Measurements from ENCODE around the gene LMAN2. TPM values are rescaled to one million over a fixed set of nuclear protein-coding genes. Genes with fewer than 3 reads are reported as not detected.
A peak's percentile ranks its signal among the peaks of the same experiment; 100 is the strongest.

Gene LMAN2
- total and polyA plus RNA-seq, 9 donors, result 77.9 to 102 (median 85.4) TPM

DNA sequence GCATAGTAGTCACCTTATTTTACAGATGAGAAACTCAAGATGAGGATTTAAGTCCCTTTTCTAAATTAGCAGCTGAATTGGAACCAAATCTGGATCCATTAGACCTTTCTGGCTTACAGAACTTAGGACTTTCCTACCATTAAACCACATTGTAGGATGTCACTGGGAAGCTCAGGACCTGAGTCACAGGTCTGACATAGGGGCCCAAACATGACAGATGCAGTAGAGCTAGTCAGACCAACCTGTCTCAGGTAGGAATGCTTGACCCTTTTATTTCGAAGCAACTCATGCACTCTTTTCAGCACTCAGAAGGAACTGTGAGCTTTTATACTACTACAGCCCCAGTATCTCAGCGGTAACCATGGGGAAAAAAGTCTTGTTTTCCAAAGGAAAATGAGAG, 50.5 kb downstream of the LMAN2 start:
- Histone ChIP-seq H3K27me3 (ENCODE audit: control insufficient read depth, insufficient read depth, low read length) (no peaks in the 10 kb centered on the region), H3K27ac (ENCODE audit: low read length) (peak overlapping the region; percentile 81), H3K4me1 (ENCODE audit: control insufficient read depth, insufficient read depth, low read length) (peaks cover 59% of the 10 kb centered on the region), H3K9me3 (replicated peaks; ENCODE audit: control insufficient read depth, low read depth, low read length) (no peaks in the 10 kb centered on the region), H3K4me3 (ENCODE audit: low read length) (no peak overlapping the region), H3K36me3 (ENCODE audit: control insufficient read depth, insufficient read depth, low read length) (peaks cover 48% of the 10 kb centered on the region)
- WGBS (ENCODE audit: insufficient coverage), result no CpG with 5 or more reads among the region's 2 CpGs
- DNase-seq, result no peak

DNA sequence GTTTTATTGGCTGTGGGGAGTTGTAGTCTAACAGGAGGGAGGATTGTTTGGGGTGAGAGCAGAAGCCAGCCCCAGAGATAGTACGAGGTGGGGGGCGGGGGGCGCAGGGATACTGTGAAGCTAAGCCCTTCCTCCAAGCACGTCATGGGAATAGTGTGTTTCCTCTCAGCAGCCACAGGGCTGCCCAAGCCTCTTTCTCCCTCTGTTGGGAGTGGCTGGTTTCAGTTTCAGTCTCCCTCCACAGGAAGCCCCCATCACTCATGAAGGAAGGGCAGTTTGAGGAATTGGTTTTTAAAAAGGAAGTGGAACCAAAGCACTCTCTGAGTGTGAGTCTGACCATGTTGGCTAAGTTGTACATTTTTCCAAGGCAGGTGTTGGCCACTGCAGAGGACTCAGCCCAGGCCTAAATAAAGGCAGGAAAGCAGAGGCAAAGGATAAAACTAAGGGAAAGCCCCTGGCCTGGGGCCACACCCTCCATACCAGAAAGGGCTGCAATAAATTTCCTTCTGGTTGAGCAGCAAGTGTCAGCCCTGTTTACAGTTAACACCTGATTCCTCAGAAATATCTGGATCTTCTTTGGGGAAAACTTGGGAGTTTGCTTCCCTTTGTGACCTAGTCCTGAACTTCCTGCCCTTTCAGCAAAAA, 51.1 kb downstream of the LMAN2 start:
- peaks cover 59% of the 10 kb centered on the region for H3K4me1 ChIP-seq (ENCODE audit: control insufficient read depth, insufficient read depth, low read length)
- WGBS (ENCODE audit: insufficient coverage), result no CpG with 5 or more reads among the region's 4 CpGs
- no peak overlapping the region for H3K4me3 ChIP-seq (ENCODE audit: low read length)
- H3K27me3 ChIP-seq (ENCODE audit: control insufficient read depth, insufficient read depth, low read length), result no peaks in the 10 kb centered on the region
- H3K27ac ChIP-seq (ENCODE audit: low read length), result peak overlapping the region; percentile 81
- H3K9me3 ChIP-seq (replicated peaks; ENCODE audit: control insufficient read depth, low read depth, low read length), result no peaks in the 10 kb centered on the region
- DNase-seq, result peak; percentile 88
- H3K36me3 ChIP-seq (ENCODE audit: control insufficient read depth, insufficient read depth, low read length), result peaks cover 48% of the 10 kb centered on the region

DNA sequence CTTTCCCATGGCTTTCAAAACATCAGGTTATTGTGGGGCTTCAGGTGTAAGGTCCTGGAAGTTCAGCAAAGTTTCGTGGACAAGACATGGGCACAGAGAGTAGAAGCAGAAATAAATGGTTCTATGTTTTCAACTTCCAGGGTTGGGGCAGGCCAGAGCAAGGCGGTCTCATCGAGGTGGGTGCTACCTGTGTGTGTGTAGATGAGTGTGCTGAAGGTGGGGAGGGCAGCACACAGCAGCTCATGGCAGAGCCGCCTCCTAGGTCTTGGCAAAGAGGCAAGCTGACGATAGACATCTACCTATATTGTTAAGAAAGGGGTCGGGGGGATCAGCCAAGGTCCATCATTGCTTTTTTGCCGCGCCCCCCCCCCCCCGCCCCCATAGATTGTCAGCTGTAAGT, 51.8 kb downstream of the LMAN2 start:
- peaks cover 50% of the 10 kb centered on the region for H3K36me3 ChIP-seq (ENCODE audit: control insufficient read depth, insufficient read depth, low read length)
- peaks cover 54% of the 10 kb centered on the region for H3K4me1 ChIP-seq (ENCODE audit: control insufficient read depth, insufficient read depth, low read length)
- 94% methylated on average over 3 of the region's 9 CpGs for WGBS (ENCODE audit: insufficient coverage)
- no peak overlapping the region for H3K4me3 ChIP-seq (ENCODE audit: low read length)
- DNase-seq, result no peak
- no peaks in the 10 kb centered on the region for H3K9me3 ChIP-seq (replicated peaks; ENCODE audit: control insufficient read depth, low read depth, low read length)
- peak overlapping the region; percentile 81 for H3K27ac ChIP-seq (ENCODE audit: low read length)
- no peaks in the 10 kb centered on the region for H3K27me3 ChIP-seq (ENCODE audit: control insufficient read depth, insufficient read depth, low read length)

DNA sequence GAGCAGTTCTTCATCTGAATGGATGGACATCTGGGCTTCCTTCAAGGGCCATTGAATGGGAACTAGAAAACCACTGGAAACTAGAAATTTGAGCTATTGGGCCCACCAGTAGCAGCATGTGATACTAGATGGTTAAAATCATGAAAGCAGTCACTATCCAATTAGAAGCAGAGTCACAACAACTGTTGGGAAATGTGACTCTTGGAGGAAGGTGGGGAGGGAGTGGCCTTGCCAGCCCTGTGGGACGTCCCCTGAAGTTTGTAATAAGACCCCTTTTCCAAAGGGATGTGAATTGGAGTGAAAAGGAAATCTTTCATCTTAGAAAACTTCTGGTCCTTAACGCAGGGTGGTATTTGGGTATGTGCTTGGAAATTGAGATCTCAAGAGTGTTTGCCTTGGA, 53.5 kb downstream of the LMAN2 start:
- H3K27ac ChIP-seq (ENCODE audit: low read length), result no peak overlapping the region
- peaks cover 61% of the 10 kb centered on the region for H3K36me3 ChIP-seq (ENCODE audit: control insufficient read depth, insufficient read depth, low read length)
- no peak overlapping the region for H3K4me3 ChIP-seq (ENCODE audit: low read length)
- DNase-seq, result no peak
- H3K9me3 ChIP-seq (replicated peaks; ENCODE audit: control insufficient read depth, low read depth, low read length), result no peaks in the 10 kb centered on the region
- no CpG with 5 or more reads among the region's 2 CpGs for WGBS (ENCODE audit: insufficient coverage)
- peaks cover 45% of the 10 kb centered on the region for H3K4me1 ChIP-seq (ENCODE audit: control insufficient read depth, insufficient read depth, low read length)
- no peaks in the 10 kb centered on the region for H3K27me3 ChIP-seq (ENCODE audit: control insufficient read depth, insufficient read depth, low read length)

DNA sequence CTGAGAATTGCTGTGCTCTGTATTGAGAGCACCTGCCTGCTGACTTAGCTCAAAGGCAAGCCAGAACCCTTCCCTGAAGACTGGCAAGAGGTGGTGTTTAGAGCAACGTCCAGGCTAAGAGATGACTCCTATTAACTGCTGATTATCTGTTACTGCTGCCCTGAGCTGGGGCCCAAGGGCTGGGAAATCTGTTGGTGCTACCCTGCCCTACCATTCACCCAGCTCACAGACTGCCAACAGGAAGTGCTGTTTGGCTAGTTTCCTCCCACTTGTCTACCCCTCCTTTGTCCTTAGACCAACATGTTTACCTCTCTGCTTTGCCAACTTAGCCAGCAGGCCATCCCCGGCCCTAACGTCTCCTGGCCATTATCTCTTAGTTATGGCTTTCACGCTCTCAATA, 54.9 kb downstream of the LMAN2 start:
- no peak overlapping the region for H3K4me3 ChIP-seq (ENCODE audit: low read length)
- H3K27ac ChIP-seq (ENCODE audit: low read length), result no peak overlapping the region
- H3K27me3 ChIP-seq (ENCODE audit: control insufficient read depth, insufficient read depth, low read length), result no peaks in the 10 kb centered on the region
- H3K4me1 ChIP-seq (ENCODE audit: control insufficient read depth, insufficient read depth, low read length), result peaks cover 31% of the 10 kb centered on the region
- peaks cover 69% of the 10 kb centered on the region for H3K36me3 ChIP-seq (ENCODE audit: control insufficient read depth, insufficient read depth, low read length)
- no peaks in the 10 kb centered on the region for H3K9me3 ChIP-seq (replicated peaks; ENCODE audit: control insufficient read depth, low read depth, low read length)
- DNase-seq, result no peak
- WGBS (ENCODE audit: insufficient coverage), result 80% methylated on average over 1 of the region's 4 CpGs

DNA sequence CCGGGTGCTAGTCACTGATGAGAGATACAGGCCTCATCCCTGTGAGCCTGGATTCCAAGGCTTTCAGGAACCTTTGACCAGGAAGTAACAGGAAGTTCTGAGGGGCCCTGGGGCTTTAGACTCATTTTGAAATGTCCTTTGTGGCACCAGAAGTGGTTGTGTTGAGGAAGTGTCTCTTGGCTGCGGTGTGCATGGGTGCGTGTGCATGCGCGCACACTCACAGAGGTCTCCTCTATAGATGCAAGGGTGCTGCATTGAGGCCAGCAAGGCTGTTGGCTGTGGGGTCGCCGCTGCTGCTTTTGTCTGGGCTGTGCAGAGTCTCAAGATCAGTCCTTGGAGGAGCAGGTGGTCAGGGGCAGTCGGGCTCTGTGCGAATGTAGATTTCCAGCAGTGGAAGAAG, 55.5 kb downstream of the LMAN2 start:
- no peak overlapping the region for H3K27ac ChIP-seq (ENCODE audit: low read length)
- no peaks in the 10 kb centered on the region for H3K27me3 ChIP-seq (ENCODE audit: control insufficient read depth, insufficient read depth, low read length)
- H3K36me3 ChIP-seq (ENCODE audit: control insufficient read depth, insufficient read depth, low read length), result peaks cover 70% of the 10 kb centered on the region
- H3K4me3 ChIP-seq (ENCODE audit: low read length), result no peak overlapping the region
- H3K9me3 ChIP-seq (replicated peaks; ENCODE audit: control insufficient read depth, low read depth, low read length), result no peaks in the 10 kb centered on the region
- WGBS (ENCODE audit: insufficient coverage), result 90% methylated on average over 7 of the region's 9 CpGs
- peaks cover 25% of the 10 kb centered on the region for H3K4me1 ChIP-seq (ENCODE audit: control insufficient read depth, insufficient read depth, low read length)
- no peak for DNase-seq

DNA sequence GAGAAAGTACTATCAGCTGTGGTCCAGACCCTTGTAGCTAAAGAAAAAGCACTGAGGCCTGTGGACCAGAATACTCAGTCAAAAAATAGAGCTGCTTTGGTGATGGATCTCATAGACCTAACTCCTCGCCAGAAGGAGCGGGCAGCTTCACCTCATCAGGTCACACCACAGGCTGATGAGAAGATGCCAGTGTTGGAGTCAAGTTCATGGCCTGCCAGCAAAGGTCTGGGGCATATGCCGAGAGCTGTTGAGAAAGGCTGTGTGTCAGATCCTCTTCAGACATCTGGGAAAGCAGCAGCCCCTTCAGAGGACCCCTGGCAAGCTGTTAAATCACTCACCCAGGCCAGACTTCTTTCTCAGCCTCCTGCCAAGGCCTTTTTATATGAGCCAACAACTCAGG, 56.8 kb downstream of the LMAN2 start:
- Histone ChIP-seq H3K36me3 (ENCODE audit: control insufficient read depth, insufficient read depth, low read length) (peaks cover 75% of the 10 kb centered on the region), H3K27ac (ENCODE audit: low read length) (no peak overlapping the region), H3K27me3 (ENCODE audit: control insufficient read depth, insufficient read depth, low read length) (no peaks in the 10 kb centered on the region), H3K4me1 (ENCODE audit: control insufficient read depth, insufficient read depth, low read length) (peaks cover 13% of the 10 kb centered on the region), H3K4me3 (ENCODE audit: low read length) (no peak overlapping the region), H3K9me3 (replicated peaks; ENCODE audit: control insufficient read depth, low read depth, low read length) (no peaks in the 10 kb centered on the region)
- no CpG with 5 or more reads among the region's 3 CpGs for WGBS (ENCODE audit: insufficient coverage)
- DNase-seq, result peak; percentile 30

DNA sequence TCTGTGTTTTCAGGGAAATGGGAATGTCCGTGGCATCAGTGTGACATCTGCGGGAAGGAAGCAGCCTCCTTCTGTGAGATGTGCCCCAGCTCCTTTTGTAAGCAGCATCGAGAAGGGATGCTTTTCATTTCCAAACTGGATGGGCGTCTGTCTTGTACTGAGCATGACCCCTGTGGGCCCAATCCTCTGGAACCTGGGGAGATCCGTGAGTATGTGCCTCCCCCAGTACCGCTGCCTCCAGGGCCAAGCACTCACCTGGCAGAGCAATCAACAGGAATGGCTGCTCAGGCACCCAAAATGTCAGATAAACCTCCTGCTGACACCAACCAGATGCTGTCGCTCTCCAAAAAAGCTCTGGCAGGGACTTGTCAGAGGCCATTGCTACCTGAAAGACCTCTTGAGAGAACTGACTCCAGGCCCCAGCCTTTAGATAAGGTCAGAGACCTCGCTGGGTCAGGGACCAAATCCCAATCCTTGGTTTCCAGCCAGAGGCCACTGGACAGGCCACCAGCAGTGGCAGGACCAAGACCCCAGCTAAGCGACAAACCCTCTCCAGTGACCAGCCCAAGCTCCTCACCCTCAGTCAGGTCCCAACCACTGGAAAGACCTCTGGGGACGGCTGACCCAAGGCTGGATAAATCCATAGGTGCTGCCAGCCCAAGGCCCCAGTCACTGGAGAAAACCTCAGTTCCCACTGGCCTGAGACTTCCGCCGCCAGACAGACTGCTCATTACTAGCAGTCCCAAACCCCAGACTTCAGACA, 57.5 kb downstream of the LMAN2 start:
- H3K27me3 ChIP-seq (ENCODE audit: control insufficient read depth, insufficient read depth, low read length), result no peaks in the 10 kb centered on the region
- H3K9me3 ChIP-seq (replicated peaks; ENCODE audit: control insufficient read depth, low read depth, low read length), result no peaks in the 10 kb centered on the region
- peaks cover 70% of the 10 kb centered on the region for H3K36me3 ChIP-seq (ENCODE audit: control insufficient read depth, insufficient read depth, low read length)
- peaks cover 9% of the 10 kb centered on the region for H3K4me1 ChIP-seq (ENCODE audit: control insufficient read depth, insufficient read depth, low read length)
- peak; percentile 6 for DNase-seq
- no peak overlapping the region for H3K27ac ChIP-seq (ENCODE audit: low read length)
- no peak overlapping the region for H3K4me3 ChIP-seq (ENCODE audit: low read length)
- 88% methylated on average over 11 of the region's 12 CpGs for WGBS (ENCODE audit: insufficient coverage)

DNA sequence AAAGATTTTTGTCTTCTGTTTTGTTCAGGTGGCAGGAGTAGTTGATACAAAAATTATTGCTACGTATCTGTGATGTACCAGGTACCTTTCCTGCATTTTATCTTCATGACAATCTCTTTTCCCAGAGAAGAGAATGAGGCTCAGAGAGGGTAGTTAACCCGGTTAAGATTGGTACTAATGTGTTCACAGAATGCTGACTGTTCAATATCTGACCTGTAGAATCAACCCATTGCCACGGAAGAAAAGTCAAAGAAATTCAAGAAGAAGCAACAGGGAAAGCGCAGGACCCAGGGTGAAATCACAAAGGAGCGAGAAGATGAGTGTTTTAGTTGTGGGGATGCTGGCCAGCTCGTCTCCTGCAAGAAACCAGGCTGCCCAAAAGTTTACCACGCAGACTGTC, 59.7 kb downstream of the LMAN2 start:
- Histone ChIP-seq H3K4me1 (ENCODE audit: control insufficient read depth, insufficient read depth, low read length) (peaks cover 9% of the 10 kb centered on the region), H3K27me3 (ENCODE audit: control insufficient read depth, insufficient read depth, low read length) (no peaks in the 10 kb centered on the region), H3K4me3 (ENCODE audit: low read length) (no peak overlapping the region), H3K36me3 (ENCODE audit: control insufficient read depth, insufficient read depth, low read length) (peaks cover 69% of the 10 kb centered on the region), H3K9me3 (replicated peaks; ENCODE audit: control insufficient read depth, low read depth, low read length) (no peaks in the 10 kb centered on the region), H3K27ac (ENCODE audit: low read length) (no peak overlapping the region)
- 100% methylated on average over 4 of the region's 7 CpGs for WGBS (ENCODE audit: insufficient coverage)
- DNase-seq, result no peak

DNA sequence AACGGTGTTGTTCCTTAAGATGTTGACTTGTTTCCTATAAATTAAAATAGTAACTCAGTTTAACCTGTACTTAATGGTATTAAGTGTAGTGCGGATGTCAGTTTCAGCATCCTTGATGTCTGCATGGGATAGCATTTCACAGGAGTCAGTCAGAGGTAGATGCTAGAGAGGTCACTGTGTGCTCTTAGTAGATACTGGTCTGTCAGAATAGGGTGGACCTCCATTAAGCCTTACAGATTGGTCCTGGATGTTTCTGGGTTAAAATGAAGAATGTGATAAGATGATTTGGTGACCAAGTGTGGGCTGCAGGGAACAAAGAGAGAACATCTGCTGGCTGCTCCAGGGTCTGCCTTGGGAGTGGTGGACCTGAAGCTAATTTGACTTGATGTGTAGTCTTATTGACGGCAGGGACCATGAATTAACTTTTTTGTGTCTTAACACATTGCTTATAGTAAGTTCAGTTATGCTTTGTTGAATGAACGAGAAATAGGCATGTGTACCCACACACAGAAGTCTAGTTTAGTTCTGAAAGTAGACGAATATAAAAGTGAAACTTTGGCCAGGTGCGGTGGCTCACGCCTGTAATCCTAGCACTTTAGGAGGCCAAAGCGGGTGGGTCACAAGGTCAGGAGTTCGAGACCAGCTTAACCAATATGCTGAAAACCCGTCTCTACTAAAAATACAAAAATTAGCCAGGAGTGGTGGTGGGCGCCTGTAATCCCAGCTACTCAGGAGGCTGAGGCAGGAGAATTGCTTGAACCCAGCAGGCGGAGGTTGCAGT, 60.5 kb downstream of the LMAN2 start:
- Histone ChIP-seq H3K4me1 (ENCODE audit: control insufficient read depth, insufficient read depth, low read length) (peaks cover 4% of the 10 kb centered on the region), H3K4me3 (ENCODE audit: low read length) (no peak overlapping the region), H3K9me3 (replicated peaks; ENCODE audit: control insufficient read depth, low read depth, low read length) (no peaks in the 10 kb centered on the region), H3K36me3 (ENCODE audit: control insufficient read depth, insufficient read depth, low read length) (peaks cover 68% of the 10 kb centered on the region), H3K27me3 (ENCODE audit: control insufficient read depth, insufficient read depth, low read length) (no peaks in the 10 kb centered on the region), H3K27ac (ENCODE audit: low read length) (no peak overlapping the region)
- no peak for DNase-seq
- WGBS (ENCODE audit: insufficient coverage), result 90% methylated on average over 3 of the region's 12 CpGs

Data from muscle of leg (tissue), 11 donors.